ENCODE data around the gene THOC6.
"Not testable (repeated sequence)": the region's sequence is repeated elsewhere in the genome, so short reads cannot be mapped to it uniquely, and the experiment has no call there.

The THOC6 gene

GRCh38 chr16:3035289-3035971, 11.6 kb downstream of the THOC6 start:
- no peak for DNase-seq

DNA sequence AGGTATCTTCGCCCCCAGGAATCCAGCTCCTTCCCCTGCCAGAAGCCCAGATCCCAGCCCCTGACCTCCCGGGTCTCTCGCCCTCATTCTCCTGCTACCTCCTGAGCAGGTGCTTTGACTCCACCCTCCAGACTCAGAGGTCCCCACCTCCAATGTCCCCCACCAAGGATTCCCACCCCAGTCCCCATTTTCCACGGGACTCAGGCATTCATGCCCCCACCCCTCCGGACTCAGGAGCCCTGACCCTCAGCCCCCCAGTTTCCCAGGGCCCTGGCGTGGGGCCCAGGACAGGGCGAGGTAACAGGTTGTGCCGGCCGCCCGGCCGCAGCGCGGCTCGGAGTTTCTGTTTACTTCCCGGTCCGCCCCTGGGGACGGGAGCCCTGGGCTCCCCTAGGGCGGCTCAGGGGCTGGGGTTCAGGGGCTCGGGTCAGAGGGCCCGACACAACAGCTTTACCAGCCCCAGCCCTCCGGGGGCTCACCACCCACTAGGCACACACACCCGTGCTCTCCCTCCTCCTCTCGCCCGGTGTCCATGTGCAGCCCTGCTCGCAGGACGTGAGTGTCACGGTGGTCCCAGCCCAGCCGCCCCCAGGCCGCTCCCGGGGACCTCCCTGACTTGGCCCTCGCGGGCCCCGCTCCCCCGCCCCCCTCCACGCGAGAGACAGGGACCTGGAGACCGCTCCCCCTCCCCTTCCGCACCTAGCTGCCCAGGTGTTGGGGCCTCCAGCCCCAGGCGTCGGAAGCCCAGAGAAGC, 12.3 kb downstream of the THOC6 start:
- DNase-seq, result no peak

DNA sequence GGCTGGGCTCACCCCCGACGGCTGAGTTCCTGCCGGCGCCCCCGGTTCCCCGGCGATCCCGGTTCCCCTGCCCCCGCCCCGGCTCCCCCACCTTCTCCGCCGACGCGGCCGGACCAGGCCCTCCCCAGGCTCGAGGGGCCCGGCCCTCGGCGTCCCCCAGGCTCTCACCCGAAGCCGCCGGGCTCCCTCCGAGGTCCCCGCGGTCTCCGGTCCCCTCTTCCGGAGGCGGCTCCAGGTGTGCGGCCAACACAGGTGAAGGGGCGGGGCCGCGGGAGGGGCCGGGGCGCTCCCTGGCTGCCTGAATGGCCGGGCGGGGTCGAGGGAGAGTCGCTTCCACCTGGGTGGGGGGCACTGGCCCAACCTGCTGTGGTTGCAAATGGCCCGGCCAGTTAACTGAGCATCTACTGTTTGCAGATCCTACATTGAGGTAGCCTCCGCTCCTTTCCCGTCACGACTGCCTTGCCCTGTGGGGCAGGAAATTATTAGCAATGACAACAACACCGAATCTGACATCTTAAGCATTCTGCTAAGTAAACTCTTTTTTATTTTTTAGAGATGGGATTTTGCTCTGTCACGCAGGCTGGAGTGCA, 13.0 kb downstream of the THOC6 start, which contains the start of gene BICDL2:
TSS of gene BICDL2 (minus strand) at position 219 of the 590 bp plus-strand sequence. CDS start 1,448 bp downstream, outside the sequence.
- no peak for DNase-seq

DNA sequence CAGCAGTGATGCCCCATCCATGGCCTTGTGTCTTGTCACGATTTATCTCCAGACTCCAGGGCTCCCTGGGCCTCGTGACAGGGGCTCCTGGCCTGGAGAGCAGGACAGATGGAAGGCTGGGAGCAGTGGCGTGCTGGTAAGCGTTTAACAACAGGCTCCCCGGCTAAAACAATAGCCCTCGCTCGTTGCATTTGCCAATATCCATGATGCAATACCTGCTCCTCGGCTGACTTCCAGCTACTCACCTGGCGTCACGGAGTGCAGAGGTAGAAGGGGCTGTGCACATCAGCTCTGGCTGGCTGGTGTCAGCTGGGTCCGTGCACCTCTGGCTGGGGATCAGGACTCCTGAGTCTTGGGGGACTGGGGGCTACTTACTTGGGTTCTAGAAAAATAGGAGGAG, 14.4 kb downstream of the THOC6 start:
- DNase-seq, result no peak

DNA sequence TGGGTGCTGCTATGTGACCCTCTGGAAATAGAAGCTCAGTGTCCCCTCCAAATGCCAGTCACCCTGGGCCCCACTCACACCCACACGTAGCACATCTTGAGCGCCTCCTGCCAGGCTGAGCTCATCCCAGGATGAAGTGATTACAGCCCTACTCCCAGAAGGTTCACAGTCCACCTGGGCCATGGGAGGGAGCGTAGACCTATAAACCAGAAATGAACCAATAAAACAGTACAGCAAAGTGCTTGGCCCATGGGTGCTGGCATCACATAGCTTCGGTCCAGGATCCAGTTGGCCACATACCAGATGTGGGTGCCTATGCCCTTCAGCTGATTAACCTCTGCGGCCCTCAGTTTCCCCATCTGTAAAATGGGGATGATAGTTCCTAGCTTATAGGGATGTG, 15.1 kb downstream of the THOC6 start:
- DNase-seq, result no peak

DNA sequence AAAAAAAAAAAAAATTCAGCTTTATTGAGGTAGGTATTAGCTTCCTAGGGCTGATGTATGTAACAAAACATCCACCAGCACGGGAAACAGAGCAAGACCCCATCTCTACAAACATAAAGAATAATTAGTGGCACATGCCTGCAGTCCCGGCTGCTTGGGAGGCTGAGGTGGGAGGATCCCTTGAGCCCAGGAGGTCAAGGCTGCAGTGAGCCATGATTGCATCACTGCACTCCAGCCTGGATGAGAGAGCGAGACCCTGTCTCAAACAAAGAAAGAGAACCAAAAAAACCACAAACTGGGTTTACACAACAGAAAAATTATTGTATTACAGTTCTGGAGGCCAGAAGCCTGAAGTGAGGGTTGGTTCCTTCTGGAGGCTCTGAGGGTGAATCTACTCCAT, 18.5 kb downstream of the THOC6 start:
- DNase-seq, result no peak

GRCh38 chr16:3044708-3045107, 20.9 kb downstream of the THOC6 start:
- DNase-seq, result no peak

DNA sequence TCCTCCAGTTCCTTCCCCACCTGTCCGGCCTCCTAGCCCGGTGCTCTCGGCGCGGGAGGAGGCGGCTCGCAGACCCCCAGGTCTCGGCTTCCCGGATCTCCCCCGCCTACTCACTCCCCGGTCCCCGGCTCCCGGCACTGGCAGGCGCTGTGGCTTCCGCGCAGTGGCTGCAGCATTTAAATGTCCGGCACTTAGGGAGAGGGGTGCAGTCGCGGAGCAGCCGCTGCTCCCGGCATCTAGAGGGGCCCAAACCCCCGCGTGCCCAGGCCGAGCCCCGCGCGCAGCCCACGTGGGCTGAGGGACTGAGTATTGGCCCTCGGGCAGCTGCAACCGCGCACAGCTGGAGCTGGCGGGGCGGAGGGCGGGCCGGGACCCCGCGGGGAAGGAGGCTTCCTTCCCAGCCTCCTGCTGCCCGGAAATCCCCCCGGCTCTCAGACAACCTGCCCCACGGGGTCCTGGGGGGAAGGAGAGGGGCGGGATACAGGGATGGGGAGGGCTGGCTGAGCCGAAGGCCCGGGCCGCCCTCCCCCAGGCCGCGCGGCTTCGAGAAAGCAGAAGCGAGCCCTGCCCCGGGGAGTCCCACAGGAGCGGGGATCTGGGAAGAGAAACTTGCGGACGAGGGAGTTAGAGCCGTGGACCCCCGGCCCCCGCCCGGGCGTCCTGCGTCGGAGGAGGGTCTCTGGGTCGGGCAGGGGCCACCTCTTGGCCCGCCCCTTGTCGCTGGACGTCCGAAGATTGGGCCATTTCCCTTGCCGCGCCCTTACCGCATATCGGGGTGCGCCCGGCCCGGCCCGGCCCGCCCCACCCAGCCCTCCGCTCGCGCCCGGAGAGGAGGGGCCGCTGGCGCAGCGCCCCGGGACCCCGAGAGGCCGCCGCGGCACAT, 22.2 kb downstream of the THOC6 start, which contains the start of gene MMP25:
TSS of gene MMP25 (plus strand) at position 804 of the 883 bp plus-strand sequence. CDS start 357 bp downstream, outside the sequence.
- no peak for DNase-seq

DNA sequence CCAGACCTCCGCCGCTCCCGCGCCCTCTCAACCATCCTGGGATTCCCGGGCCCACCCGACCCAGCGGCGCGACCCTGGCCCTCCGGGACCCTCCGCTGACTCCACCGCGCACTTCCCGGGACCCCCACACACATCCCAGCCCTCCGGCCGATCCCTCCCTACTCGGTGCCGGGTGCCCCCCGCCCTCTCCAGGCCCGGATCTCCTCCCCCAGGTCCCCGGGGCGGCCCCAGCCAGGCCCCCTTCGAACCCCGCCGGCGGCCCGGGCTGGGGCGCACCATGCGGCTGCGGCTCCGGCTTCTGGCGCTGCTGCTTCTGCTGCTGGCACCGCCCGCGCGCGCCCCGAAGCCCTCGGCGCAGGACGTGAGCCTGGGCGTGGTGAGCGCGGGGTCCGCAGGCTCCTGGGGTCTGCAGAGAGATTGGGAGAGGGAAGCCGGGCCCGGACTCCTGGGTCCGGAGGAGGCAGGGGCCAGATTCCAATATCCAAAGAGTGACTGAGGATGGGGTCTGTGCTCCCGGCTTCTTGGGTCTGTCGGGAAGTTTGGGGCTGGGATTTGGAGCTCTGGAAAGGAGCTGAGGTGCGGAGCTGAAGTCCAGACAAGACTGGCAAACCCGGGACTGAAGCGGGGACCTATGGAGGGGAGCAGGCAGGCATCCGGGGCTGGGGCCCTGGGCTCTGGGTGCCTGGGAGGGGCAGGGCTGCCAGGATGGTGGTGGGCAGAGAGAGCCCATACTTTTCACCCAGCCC, 23.0 kb downstream of the THOC6 start:
- no peak for DNase-seq

DNA sequence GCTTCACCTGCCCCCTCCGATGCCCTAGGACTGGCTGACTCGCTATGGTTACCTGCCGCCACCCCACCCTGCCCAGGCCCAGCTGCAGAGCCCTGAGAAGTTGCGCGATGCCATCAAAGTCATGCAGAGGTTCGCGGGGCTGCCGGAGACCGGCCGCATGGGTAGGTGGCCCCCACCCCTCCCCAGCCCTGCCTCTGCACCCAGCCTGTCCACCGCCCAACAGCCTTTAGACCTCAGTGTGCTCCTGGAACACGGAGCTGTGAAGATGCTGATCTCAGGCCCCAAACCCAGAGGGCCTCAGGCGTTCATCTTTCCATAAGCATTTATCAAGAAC, 23.5 kb downstream of the THOC6 start:
- DNase-seq, result no peak

GRCh38 chr16:3049921-3050481, 26.2 kb downstream of the THOC6 start:
- DNase-seq, result no peak

DNA sequence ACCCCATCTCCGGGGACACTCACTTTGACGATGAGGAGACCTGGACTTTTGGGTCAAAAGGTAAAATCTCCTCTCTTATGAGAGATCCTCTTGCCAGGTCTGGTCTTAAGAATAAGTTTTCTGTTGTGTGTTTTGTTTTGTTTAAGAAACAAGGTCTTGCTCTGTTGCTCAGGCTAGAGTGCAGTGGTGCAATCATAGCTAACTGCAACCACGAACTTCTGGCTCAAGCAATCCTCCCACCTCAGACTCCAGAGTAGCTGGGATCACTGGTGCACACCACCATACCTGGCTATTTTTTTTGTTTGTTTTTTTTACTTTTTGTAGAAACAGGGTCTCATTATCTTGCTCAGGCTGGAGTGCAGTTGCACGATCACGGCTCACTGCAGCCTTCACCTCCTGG, 26.7 kb downstream of the THOC6 start:
- no peak for DNase-seq

DNA sequence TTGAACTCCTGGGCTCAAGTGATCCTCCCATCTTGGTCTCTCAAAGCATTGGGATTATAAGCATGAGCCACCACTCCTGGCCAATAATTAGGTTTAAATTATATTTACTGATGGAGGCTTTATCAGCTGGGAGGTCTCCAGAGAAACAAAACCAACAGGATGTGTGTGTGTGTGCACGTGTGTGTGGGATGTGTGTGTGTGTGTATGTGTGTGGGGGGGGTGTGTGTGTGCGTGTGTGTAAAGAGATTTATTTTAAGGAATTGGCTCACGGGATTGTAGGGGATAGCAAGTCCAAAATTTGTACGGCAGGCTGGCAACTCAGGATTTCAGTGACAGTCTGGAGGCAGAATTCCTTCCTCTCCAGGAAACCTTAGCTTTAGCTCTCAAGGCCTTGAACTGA, 27.2 kb downstream of the THOC6 start:
- no peak for DNase-seq

- no peak for DNase-seq
Observed at GRCh38 chr16:3051494-3051893, 27.7 kb downstream of the THOC6 start.

- not testable (repeated sequence) for DNase-seq
Observed at GRCh38 chr16:3052571-3053329, 28.9 kb downstream of the THOC6 start.

DNA sequence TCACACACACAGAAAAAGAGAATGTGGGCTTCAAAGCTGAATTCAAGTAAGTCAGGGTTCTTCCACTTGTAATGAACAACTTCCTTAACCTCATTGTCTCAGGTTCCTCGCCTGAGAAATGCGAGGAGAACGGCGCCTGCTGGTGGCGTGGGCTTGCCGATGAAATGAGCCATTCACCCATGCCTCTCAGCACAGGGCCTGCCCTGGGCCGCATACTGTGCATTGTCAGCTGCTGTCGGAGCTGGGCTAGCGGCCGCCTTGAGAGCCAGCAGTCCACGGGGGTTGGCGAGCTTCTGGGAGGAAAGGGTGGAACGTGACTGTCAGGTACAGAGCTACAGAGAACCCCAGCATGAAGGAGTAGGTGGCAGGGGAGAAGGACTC, 29.5 kb downstream of the THOC6 start:
- DNase-seq, result not testable (repeated sequence)

GRCh38 chr16:3054965-3055733, 31.3 kb downstream of the THOC6 start:
- no peak for DNase-seq

DNA sequence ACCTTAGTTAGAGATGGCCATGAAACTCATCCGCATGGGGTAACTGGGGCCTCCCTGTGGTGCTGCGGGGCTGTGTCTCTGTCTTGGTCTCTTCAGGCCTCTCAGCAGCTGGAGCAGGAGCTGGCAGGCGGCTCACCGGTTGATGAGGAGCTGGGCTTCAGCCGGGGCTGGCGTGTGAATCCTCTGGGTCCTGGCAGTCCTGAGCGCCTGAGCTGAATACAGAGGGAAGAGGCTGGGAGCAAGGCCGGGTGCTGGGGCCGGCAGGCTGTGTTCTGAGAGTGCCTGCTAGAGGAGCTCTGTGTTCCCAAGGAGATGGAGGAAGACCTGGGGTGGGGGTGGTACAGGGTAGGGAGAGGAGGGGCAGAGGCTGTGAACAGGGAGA, 31.9 kb downstream of the THOC6 start:
- DNase-seq, result not testable (repeated sequence)

DNA sequence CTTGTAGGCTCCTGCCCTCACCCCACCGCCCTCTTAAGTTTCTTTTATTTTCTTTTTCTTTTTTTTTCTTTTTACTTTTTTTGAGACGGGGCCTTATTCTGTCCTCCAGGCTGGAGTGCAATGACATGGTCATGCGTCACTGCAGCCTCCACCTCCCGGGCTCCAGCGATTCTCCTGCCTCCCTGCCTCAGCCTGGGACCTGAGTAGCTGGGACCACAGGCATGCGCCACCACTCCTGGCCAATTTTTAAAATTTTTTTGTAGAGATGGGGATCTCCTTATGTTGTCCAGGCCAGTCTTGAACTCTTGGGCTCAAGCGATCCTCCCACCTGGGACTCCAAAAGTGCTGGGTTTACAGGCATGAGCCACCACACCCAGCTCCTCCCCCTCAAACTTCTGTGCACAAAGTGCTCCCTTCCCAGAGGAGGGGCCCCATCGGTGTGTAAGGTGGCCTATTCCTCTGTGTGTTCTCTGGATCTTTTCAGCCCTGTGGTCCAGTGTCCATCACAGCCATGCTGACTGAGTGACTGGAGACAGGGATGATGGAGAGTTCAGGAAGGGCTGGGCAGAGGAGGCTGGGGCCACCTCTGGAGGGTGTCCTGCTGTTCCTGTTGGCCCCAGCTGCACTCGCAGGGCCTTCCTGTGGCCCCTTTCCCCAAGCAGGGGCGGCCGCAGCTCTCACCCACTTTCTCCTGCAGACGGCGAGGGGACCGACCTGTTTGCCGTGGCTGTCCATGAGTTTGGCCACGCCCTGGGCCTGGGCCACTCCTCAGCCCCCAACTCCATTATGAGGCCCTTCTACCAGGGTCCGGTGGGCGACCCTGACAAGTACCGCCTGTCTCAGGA, 32.7 kb downstream of the THOC6 start:
- DNase-seq, result no peak

Measured in cerebellar nuclear complex (tissue), 1 donor.